HTERT RPE-1 (cell line): ENCODE data around the gene ZNF669.

Experiments used
- in situ Hi-C: fragments of 300-500 bp; cut with MboI; formaldehyde crosslinking; loops from 4 replicates; pipeline ENCODE4 v1.14.3; 2020; ENCODE audit warnings: low sequenced_read_pairs

Gene ZNF669

GRCh38 chr1:247111700-247112478, 7.7 kb upstream of the ZNF669 start:
- in situ Hi-C loops = no loop called here

- in situ Hi-C loops = no loop called here
Measured at GRCh38 chr1:247111259-247111699, 7.1 kb upstream of the ZNF669 start.

GRCh38 chr1:247110627-247111258, 6.6 kb upstream of the ZNF669 start:
- in situ Hi-C loops = no loop called here

GRCh38 chr1:247107694-247108093, 3.5 kb upstream of the ZNF669 start:
- in situ Hi-C loops = no loop called here

- in situ Hi-C loops = no loop called here
Measured at GRCh38 chr1:247105966-247106365, 1.8 kb upstream of the ZNF669 start.

GRCh38 chr1:247104965-247105364, 809 bp upstream of the ZNF669 start:
- in situ Hi-C loops = no loop called here

GRCh38 chr1:247102381-247102780, 1.8 kb downstream of the ZNF669 start:
- in situ Hi-C loops = no loop called here

GRCh38 chr1:247100676-247101279, 3.4 kb downstream of the ZNF669 start:
- in situ Hi-C loops = no loop called here

GRCh38 chr1:247096958-247097357, 7.2 kb downstream of the ZNF669 start:
- in situ Hi-C loops = no loop called here

- in situ Hi-C loops = no loop called here
Measured at GRCh38 chr1:247096544-247096943, 7.6 kb downstream of the ZNF669 start.

- in situ Hi-C loops = no loop called here
Measured at GRCh38 chr1:247096112-247096511, 8.0 kb downstream of the ZNF669 start.

- in situ Hi-C loops = no loop called here
Measured at GRCh38 chr1:247090455-247090854, 13.7 kb downstream of the ZNF669 start.

GRCh38 chr1:247089616-247090375, 14.4 kb downstream of the ZNF669 start:
- in situ Hi-C loops = no loop called here

GRCh38 chr1:247088967-247089366, 15.2 kb downstream of the ZNF669 start:
- in situ Hi-C loops = no loop called here

GRCh38 chr1:247087256-247087655, 16.9 kb downstream of the ZNF669 start:
- in situ Hi-C loops = no loop called here

- in situ Hi-C loops = no loop called here
Measured at GRCh38 chr1:247085310-247085709, 18.8 kb downstream of the ZNF669 start.

GRCh38 chr1:247084771-247085170, 19.4 kb downstream of the ZNF669 start:
- in situ Hi-C loops = no loop called here

GRCh38 chr1:247079141-247079874, 24.8 kb downstream of the ZNF669 start:
- in situ Hi-C loops = no loop called here

GRCh38 chr1:247078258-247079140, 25.7 kb downstream of the ZNF669 start, which contains the start of gene ZNF670:
Gene ZNF670 (minus strand): TSS chr1:247078811. CDS start chr1:247078596, 215 bp downstream.
- in situ Hi-C loops = no loop called here

GRCh38 chr1:247077876-247078257, 26.3 kb downstream of the ZNF669 start:
- in situ Hi-C loops = no loop called here
